Fibroblast of villous mesenchyme (primary cell): ENCODE results near the gene STK11IP. TPM values are rescaled to one million over a fixed set of nuclear protein-coding genes. Genes with fewer than 3 reads are reported as not detected.
A peak's percentile ranks its signal among the peaks of the same experiment; 100 is the strongest.
"Not testable (repeated sequence)": the region's sequence is repeated elsewhere in the genome, so short reads cannot be mapped to it uniquely, and the experiment has no call there.

Source experiments
- DNase-seq: peaks from one replicate; pipeline ENCODE4 v3.0.0-alpha.2; 2010; ENCODE audit warnings: low read depth
- H3K4me3 ChIP-seq: 2 replicates; pipeline ENCODE4 v1.5.1; 2011; ENCODE audit warnings: low read depth, mild to moderate bottlenecking, low read length
- total RNA-seq: library from RNA; depleted of rRNA; stranded (reverse); fragments of >200 nt; gene quantifications from 2 replicates; pipeline ENCODE4 v1.2.3, GENCODE V29; 2012
- TF ChIP-seq, protein P1 (sequence below): IDR thresholded peaks from 2 replicates; pipeline ENCODE4 v1.5.1; 2012; ENCODE audit warnings: low read depth, mild to moderate bottlenecking, low read length; ENCODE audit not compliant: insufficient read depth

The STK11IP gene
- total RNA-seq, 1 donor: 16.4 TPM

DNA sequence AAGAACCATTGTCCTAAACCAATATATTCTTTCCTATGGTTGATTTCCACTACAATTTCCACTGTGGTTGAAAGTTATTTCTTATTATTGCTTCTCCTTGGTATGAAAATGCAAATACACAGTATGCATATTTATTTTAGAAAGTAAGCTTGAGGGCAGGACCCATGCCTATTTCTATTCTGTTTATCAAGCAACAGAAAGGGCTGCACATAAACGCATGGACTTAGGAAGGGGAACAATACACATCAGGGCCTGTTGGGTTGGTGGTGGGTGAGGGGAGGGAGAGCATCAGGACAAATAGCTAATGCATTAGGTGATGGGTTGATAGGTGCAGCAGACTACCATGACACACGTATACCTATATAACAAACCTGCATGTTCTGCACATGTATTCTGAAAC, 50.5 kb downstream of the STK11IP start:
- TF ChIP-seq, protein P1, sequence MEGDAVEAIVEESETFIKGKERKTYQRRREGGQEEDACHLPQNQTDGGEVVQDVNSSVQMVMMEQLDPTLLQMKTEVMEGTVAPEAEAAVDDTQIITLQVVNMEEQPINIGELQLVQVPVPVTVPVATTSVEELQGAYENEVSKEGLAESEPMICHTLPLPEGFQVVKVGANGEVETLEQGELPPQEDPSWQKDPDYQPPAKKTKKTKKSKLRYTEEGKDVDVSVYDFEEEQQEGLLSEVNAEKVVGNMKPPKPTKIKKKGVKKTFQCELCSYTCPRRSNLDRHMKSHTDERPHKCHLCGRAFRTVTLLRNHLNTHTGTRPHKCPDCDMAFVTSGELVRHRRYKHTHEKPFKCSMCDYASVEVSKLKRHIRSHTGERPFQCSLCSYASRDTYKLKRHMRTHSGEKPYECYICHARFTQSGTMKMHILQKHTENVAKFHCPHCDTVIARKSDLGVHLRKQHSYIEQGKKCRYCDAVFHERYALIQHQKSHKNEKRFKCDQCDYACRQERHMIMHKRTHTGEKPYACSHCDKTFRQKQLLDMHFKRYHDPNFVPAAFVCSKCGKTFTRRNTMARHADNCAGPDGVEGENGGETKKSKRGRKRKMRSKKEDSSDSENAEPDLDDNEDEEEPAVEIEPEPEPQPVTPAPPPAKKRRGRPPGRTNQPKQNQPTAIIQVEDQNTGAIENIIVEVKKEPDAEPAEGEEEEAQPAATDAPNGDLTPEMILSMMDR: no peak
- H3K4me3 ChIP-seq: no peak overlapping the region

GRCh38 chr2:219648963-219649362, 51.3 kb downstream of the STK11IP start:
- TF ChIP-seq, protein P1: no peak
- DNase-seq: no peak
- no peak overlapping the region for H3K4me3 ChIP-seq

More for the DNA sequence above, 50.5 kb downstream of the STK11IP start:
- DNase-seq: no peak

DNA sequence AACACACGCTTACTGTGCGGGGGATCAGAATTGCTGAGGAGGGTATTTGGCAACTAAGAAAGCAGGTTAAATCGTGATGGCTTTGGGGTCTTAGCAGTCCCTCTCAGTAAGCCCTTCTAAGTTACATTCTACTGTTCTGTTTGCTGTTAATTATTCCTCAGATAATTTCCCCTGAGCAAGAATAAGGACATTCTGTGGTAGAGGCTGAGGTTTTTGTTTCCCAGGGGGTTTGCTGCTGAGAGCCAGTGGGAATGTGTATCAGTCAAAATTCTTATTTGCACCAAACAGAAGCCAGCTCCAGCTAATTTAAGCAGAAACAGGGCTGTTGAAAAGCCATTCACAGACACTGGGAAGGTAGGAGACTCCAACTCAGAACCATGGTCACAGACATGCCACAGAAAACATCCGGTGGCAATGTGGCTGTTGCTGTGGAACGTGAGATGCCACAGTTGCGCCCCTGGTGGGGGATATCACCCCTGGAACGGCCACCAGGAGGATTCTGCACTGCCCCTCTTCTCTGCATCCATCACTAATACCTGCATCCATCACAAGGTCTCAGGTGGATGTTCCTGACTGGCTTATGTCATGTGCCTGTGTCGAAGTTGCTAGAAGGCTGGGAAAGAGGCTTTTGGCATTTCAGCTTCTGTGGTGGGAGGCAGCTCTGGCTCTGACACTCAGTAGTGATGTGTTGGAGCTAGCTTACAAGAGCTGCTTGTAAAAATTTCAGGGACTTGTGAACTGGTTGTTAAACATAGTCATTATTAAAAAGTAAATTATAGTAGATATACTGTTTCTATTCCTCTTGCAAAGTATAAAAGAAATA, 53.0 kb downstream of the STK11IP start:
- DNase-seq: no peak
- TF ChIP-seq, protein P1: no peak
- H3K4me3 ChIP-seq: no peak overlapping the region

DNA sequence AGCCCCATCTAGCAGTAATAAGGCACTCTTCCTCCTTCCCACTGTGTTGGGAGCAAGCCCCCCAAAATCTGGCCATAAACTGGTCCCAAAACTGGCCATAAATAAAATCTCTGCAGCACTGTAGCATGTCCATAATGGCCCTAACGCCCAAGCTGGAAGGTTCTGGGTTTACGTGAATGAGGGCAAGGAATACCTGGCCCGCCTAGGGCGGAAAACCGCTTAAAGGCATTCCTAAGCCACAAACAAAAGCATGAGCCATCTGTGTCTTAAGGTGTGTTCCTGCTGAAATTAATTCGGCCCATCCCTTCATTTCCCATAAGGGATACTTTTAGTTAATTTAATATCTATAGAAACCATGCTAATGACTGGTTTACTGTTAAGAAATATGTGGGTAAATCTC, 54.0 kb downstream of the STK11IP start:
- H3K4me3 ChIP-seq, DNase-seq: not testable (repeated sequence)

DNA sequence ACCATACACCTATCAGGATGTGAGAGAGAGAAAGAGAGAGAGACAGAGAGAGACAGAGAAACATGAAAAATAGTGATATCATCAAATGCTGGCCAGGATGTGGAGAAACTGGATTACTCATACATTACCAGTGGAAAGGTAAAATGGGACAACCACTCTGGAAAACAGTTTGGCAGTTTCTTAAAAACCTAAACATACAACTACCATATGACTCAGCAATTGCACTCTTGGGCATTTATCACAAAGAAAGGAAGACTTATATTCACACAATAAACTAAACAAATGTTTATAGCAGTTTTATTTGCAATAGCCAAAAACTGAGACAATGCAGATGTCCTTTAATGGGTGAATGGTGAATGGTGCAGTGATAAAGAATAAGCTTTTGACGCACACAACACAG, 58.9 kb downstream of the STK11IP start:
- no peak overlapping the region for H3K4me3 ChIP-seq
- DNase-seq: peak; percentile 65
- TF ChIP-seq, protein P1: no peak

- H3K4me3 ChIP-seq: no peak overlapping the region
- TF ChIP-seq, protein P1: no peak
- peak; percentile 57 for DNase-seq
Measured at GRCh38 chr2:219658196-219658846, 60.7 kb downstream of the STK11IP start.

GRCh38 chr2:219658874-219659273, 61.2 kb downstream of the STK11IP start:
- H3K4me3 ChIP-seq: no peak overlapping the region
- TF ChIP-seq, protein P1: no peak
- DNase-seq: no peak
